ENCODE data around the gene OXLD1.

The OXLD1 gene

GRCh38 chr17:81666342-81667191 is at the start of gene OXLD1, which contains the start of gene CCDC137:
Gene OXLD1, minus strand, starts transcription at chr17:81666605. Its CDS starts 28 bp downstream, at chr17:81666577.
Gene CCDC137, plus strand, starts transcription at chr17:81666737. Its CDS starts 30 bp downstream, at chr17:81666767.
- peak; percentile 86 for DNase-seq (ENCODE audit: low read depth)
- peak within 1 kb of the TSS; percentile 51 for H3K4me3 ChIP-seq (ENCODE audit: control insufficient read depth, low read depth, low read length)
- no peak for TF ChIP-seq CTCF (IDR thresholded peaks at IDR 0.05; ENCODE audit: control insufficient read depth, insufficient read depth, low read depth, low read length, missing control alignments)

DNA sequence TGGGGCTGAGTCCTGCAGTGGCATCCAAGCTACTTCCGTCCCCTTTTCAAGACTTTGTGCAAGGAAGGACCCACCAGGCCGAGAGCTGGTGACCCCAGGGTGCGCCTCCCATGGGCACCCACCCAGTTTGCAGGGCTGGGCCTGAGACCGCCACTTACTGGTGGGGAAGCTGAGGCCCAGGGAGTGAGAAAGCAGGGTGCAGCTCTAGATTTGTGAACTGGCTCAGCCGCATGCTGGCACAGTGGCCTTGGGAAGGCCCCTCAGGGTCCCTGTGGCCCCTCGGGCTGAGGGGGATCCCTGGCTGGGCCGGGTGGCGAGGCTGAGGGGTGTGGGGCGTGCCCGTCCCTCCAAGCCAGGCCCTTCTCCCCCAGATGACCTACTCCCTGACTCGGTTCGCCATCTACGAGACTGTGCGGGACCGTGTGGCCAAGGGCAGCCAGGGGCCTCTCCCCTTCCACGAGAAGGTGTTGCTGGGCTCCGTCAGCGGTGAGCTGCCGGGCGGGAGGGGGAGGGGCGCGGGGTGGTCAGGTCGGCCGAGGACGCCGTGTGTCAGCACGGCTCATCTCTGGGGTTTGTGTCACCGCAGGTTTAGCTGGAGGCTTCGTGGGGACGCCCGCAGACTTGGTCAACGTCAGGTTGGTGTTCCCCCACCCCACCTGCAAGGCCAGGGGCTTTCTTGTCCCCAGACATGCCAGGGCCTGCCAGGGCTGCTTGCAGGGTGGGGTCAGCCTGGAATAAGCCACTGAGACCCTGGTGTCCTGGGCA is 48.9 kb upstream of the OXLD1 start:
- no peak for TF ChIP-seq CTCF (IDR thresholded peaks at IDR 0.05; ENCODE audit: control insufficient read depth, insufficient read depth, low read depth, low read length, missing control alignments)
- no peak for DNase-seq (ENCODE audit: low read depth)
- H3K4me3 ChIP-seq (ENCODE audit: control insufficient read depth, low read depth, low read length), result no peak overlapping the region

DNA sequence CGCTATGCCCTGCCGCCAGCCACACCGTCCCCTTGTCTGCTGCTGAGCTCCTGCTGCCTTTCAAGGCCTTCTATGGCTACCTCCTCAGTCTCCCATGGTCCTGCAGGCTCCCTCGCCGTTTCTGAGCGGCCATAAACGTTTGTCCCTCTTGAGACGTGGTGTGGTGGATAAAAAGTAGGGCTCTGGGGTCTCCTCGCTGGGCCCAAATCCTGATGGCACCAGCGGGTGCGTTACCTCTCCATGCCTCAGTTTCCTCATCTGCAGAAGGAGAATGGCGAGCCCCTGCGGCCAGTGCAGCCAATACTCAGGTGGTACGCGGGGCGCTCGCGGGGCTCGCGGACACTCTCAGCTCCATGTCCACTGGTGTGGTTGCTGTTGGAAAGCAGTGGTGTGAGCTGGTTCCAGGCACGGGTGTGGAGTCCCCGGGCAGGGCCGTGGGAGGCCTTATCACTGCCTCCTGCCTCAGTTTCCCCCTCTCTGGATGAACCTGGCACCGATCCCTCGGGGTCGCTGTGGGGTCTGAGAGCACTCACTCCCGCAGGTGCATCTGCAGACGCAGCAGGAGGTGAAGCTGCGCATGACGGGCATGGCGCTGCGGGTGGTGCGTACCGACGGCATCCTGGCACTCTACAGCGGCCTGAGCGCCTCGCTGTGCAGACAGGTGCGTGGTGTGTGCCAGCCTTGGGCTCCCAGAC is 48.2 kb upstream of the OXLD1 start:
- no peak for DNase-seq (ENCODE audit: low read depth)

GRCh38 chr17:81713556-81714411 is 47.4 kb upstream of the OXLD1 start:
- TF ChIP-seq CTCF (IDR thresholded peaks at IDR 0.05; ENCODE audit: control insufficient read depth, insufficient read depth, low read depth, low read length, missing control alignments), result no peak
- no peak for DNase-seq (ENCODE audit: low read depth)
- H3K4me3 ChIP-seq (ENCODE audit: control insufficient read depth, low read depth, low read length), result no peak overlapping the region

More for the DNA sequence above, 48.2 kb upstream of the OXLD1 start:
- TF ChIP-seq CTCF (IDR thresholded peaks at IDR 0.05; ENCODE audit: control insufficient read depth, insufficient read depth, low read depth, low read length, missing control alignments), result no peak
- H3K4me3 ChIP-seq (ENCODE audit: control insufficient read depth, low read depth, low read length), result no peak overlapping the region

DNA sequence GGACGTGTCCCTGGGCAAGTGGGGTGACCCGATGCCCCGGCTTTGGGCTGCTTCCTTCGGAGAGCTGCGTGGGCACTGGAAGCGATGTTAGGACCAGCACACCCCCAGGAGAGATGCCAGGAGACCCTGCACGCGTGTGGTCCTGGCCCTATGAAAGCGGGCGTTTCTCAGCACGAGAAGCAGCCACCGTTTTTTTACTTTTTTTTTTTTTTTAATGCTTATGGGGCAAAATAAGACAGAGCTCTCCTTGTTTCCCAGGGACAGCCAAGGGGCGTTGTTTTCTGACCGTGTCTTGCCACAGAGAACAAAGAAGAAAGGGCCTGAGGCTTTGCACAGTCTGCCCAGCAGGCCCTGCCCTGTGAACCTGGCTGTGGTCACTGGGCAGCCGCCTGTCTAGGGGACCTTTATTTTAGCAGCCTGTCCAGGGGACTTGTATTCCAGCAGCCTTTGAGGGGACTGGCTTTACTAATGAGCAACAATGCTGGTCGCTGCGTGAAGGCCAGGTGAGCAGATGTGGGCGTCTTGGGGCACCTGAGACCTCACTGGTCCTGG is 46.7 kb upstream of the OXLD1 start:
- DNase-seq (ENCODE audit: low read depth), result no peak
- TF ChIP-seq CTCF (IDR thresholded peaks at IDR 0.05; ENCODE audit: control insufficient read depth, insufficient read depth, low read depth, low read length, missing control alignments), result no peak
- peak overlapping the region; percentile 53 for H3K4me3 ChIP-seq (ENCODE audit: control insufficient read depth, low read depth, low read length)
